ENCODE results near the gene MED14.

MED14 gene

DNA sequence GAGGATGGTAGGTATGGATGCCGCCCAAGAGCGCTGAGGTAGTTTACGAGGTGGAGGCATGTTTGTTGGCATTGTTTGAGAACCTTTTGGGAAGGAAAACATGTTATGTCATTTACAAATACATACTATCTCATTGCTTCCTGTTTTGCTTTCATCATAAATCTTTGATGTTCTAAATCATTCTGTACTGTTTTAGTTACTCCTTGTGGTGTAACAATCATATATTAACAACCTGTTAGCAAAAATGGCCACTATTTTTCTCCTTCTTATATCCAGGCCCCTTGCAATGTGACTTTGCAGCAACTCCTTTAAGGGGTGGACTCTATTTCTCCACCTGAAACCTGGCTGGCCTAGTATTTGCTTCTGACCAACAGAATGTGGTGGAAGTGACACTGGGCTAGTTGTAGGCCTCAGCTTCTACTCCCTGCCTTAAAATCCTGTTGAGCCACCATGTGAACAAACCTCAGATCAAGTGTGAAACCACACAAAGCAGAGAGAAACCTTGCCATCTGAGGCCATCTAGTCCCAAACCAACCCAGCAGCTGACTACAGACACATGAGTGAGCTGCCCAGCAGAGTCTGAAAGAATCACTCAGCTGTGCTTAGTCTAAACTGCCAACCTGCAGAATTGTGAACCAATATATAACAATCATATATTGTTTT, 72.1 kb downstream of the MED14 start:
- no peak for DNase-seq

DNA sequence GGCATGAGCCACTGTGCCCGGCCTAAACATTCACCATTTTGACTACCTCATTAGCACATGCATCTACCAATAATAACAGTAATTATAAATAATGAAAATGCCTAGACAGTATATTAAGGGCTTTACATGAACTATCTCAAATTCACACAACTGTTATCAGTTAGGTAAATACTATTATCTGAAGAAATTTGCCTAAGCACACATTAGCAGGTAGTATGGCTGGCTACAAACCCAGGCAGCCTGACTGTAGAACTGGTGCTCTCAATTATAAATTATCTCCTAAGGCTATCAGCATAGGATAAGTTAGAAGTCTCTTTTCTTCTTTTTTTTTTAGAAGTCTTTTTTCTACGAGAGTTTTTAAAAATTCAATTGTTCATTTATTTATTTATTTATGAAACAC, 73.9 kb downstream of the MED14 start:
- DNase-seq, result no peak

DNA sequence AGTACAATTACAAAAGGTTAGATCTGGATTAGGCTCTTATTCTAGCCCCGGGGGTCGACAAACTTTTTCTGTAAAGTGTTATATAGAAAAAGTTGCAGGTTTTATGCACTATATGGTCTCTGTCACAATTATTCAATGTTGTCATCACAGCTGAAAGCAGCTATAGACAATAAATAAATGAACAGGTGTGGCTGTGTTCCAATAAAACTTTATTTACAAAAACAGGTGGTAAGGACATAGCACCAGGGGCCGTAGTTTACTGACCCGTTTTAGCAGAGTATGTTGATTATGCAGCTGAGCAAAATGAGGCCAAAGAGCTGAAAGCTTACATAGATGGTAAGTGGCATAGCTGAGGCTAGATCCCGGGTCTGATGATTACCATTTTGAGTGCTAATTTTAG, 75.0 kb downstream of the MED14 start:
- no peak for DNase-seq

DNA sequence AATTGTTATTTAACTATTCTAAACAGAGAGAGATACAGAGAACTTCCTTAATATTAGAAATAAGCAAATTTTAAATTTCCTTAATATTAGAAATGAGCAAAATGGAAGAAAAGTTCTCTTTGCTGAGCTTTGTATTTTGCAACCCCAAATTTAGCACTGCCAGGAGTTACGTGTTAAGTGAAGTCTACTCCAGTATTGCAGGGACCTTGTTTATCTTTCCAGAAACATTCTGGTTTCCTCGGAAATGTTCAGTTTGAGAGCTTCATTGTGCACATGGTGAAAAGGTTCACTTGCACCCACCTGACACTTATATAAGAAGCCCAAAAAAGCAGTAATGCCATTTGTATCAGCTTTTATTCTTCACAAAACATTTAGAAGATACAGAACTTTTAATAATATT, 81.8 kb downstream of the MED14 start:
- no peak for DNase-seq

DNA sequence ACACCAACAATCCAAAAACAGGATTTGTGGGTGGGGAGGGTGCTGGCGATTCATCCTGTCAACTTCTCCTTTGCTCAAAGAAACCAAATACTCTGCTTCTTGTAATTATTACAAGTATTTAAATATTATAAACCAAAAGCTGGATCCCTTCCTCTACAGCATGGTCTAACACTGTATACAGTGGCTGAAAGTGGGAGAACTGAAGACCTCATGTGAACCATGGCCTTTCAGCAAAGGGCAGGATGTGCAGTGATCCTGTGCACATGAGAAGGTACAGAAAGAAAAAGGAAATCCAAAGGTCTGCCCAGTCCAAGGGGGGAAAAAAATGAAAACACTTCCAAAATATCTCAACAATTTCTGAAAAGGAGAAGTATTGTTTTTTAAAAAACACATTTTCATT, 82.7 kb downstream of the MED14 start:
- no peak for DNase-seq

DNA sequence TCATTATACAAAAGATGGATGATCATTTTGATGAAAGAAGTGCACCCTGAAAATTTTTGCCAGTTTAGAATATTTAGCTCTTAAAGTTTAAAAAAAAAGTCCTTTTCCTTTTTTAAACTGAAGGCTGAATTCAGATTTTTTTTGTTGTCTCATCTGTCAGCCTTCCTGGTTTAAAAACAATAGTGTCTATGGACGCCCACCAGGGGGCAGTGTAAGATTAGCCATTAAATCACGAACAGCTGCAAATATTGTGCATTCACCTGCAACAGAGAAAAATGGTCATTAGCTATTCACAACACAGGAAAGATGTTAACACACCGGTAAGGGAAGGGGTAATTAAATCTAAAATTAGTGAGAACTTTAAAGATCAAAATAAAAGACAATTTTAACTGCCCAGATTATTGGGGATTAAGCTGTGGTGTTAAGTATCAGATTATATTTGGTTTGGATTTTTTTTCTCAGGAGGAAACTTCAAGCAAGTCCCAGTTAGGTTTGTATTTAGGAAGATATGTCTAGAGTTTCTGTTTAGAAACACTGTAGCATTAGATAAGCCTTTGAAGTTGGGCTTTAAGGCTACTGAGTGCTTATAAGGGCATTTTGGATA, 83.6 kb downstream of the MED14 start:
- peak; percentile 62 to 81 (median 72) for DNase-seq

DNA sequence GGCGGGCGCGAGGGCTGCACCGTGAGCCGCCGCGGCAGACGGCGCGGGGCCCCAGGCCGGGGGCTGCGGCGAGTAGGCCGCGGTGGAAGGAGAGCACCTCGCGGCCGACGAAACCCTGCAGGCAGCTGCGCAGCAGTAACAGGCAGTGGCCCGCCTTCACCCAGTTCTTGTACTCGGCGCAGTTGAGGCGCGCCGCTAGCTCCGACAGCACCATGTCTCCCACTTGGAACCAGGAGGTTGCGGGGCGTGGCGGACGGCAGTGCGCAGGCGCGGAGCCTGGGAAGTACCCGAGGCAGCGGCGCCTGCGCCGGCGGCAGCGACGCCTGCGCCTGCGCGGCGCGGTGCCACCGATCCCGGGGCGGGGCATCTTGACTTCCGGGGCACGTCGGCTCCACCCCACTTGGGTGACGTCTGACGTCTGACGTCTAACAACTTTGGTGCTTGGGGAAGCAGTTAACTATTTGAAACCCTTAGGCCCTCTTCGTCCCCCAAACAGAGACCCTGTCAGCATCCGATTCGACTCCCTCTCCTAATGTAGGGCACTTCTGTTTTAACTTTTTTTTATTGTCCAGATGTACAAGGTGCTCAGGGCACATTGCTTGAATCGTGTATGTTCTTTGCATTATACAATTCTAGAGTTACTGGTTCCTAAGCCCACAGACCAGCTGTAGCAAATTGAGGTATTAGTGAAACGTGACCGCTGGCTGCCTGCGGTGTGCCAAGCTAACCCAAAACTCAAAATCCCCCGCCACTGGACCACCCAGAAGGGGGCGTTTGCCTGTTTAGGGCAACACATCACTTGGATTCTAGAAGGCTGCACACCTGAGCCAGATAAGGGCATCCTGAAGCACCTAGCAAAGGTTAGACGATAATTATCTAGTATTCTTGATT, 87.8 kb downstream of the MED14 start, which contains the start of gene CXorf38:
Gene CXorf38, minus strand, starts transcription at position 255 of the 891 bp plus-strand sequence. Its CDS starts 41 bp downstream, at position 214.
- DNase-seq, result peak; percentile 92 to 96 (median 94)

DNA sequence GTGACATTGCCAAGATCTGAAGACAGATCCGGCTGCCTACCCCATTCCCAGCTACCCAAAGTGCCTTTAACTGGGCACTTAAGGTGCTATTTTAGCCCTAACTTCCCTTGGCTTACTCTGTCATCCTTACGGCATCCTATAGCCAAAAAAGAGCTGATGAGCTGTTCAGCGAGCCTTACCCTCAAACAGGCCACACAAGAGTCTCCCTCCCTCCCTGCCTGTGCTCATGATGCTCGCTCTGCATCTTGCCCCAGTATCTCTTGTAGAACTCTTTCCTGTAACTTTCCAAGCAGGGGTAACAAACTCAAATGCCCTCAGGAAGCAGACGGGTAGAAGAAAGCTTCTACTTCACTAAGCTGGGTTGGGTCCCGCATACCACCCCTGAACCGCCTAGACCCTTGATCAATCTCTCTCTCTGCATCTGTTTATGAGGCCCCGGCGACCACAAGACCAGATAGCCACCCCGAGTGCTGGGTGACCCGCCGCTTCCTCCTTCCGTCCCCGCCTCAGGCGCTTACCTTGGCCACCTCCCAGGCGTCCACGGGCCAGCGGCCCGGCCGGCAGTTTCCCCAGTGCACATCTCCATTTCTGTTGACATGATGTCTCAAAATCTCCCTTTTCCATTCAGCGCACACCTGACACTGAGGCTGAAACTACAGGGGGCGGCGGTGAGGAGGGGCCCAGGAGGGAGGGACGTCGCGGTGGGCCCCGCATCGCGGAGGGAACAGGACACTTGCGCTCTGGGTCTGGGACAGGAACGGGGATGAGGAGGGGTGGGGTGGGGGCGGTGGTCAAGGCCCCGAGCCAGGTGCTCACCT, 88.6 kb downstream of the MED14 start:
- DNase-seq, result peak; percentile 26 to 56 (median 38)

DNA sequence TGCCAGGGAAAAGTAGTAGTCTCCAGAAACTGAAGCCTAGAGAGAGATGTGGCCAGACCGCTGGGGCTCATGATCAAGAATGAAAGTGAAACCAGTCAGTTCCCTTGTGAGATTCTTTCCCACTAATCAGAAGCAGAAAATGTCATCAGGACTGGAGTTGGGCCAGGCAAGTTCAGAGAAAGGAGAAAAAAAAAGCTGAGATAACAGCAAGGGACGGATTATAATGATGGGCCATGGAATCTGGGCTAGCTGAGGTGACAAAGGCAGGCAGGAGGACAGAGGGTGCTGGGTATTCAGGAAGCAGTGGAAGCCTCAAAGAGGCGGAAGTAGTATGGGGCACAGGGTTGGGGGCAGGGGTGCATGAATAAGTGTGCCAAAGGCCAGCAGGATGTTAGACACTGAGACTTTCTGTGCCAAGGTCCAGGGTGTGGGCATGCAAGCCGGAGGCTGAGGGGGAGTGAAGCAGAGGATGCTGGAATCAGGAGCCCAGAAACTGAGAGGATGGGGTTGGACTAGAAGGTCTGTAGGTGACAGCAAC, 90.5 kb downstream of the MED14 start:
- peak; percentile 68 to 81 (median 71) for DNase-seq

DNA sequence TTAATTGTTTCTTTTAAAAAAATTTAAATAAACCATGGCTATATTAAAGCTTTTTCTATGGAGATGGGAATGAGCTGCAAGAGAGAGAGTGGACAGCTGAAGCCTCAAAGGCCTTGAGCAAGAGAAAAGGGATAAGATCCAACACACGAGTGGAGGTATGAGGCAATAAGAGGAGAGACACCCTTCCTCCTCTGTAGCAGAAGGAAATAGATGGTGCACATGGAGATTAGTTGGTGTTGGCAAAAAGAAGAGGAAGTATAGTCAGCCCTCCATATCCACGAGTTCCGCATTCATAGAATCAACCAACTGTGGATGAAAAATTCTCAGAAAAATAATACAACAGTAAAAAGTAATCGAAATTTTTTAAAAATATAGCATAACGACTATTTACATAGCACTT, 91.2 kb downstream of the MED14 start:
- peak; percentile 69 to 85 (median 75) for DNase-seq

DNA sequence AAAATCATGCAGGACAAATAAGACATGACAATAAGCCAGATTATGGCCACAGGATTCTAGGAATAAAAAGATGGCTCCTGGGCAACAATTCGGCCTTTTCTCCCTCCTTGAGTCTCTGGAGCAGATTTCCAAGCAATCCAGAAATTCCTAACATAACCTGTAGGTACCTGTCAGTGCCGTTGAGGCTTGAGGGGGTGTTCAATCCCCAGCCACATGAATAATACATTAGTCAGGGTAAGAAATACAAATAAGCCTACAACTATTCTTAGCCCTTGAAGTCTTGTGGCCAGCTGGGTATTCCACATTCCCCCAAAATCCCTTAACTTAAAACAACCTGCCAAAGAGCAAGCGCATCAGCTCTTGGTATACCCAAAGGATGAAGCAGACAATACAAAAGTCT, 97.7 kb downstream of the MED14 start:
- DNase-seq, result no peak

DNA sequence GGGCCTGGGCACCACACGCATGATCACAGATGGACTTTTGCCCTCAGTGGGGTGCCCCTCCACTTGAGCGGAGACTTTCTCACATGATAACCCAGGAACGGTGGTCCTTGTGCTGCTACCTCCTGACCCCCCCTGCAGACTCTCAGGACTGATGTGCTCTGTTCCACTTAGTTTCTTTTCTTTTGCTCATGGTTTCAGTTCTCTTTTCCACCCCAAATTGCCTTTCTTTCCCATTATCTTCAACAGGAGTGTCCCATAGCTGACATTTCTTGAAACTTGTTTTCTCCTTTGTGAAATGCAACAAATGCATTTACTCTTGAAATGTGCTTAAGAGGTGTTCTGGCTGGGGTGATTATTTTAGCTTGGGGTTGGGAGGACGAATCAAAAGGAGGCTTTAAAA, 103.1 kb downstream of the MED14 start:
- no peak for DNase-seq

DNA sequence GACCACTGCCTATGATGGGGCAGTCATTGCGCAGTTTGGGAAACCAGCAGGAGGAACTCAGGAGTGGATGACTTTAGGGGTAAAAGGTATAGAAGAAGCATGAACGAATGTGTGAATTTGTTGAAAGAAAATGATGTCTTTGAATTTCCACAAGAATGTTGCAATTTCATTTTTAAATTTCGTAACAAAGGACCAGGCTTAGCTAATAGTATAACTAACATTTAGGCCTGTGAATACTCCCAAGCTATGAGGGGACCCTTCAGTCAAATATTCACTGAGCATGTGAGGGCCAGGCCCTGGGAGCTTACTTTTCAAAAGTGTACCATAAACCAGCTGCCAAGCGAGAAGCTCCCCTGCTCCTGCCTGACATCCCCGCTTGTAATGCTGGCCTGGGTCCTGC, 106.8 kb downstream of the MED14 start:
- peak in 1 of 3 donors; percentile 8 for DNase-seq

DNA sequence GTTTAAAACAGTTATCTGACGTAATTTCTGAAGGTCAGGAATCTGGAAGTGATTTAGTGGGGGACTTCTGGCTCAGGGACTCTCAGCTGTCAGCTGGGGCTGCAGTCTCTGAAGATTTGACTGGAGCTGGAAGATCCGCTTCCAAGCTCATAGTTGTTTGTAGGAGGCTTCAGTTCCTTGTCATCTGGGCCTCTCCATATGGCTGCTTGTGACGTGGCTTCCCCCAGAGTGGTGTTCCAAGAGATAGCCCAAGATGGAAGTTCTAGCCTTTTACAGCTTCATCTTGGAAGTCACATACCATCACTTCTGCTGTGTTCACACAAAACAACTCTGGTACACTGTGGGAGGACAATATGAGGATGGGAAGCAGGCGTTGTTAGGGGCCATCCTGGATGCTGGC, 110.0 kb downstream of the MED14 start:
- DNase-seq, result no peak

DNA sequence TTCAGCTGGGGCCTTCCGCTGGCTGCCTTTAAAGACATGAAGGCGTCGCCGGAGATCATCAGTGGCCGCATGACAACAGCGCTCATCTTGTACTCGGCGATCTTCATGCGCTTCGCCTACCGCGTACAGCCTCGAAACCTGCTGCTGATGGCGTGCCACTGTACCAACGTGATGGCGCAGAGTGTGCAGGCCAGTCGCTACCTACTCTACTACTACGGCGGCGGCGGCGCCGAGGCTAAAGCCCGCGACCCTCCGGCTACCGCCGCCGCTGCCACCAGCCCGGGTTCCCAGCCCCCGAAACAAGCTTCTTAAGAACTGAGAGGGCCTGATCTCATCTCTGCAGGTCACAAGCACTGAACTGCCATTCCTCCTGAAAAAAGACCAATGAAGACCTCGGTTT, 111.7 kb downstream of the MED14 start:
- DNase-seq, result no peak

DNA sequence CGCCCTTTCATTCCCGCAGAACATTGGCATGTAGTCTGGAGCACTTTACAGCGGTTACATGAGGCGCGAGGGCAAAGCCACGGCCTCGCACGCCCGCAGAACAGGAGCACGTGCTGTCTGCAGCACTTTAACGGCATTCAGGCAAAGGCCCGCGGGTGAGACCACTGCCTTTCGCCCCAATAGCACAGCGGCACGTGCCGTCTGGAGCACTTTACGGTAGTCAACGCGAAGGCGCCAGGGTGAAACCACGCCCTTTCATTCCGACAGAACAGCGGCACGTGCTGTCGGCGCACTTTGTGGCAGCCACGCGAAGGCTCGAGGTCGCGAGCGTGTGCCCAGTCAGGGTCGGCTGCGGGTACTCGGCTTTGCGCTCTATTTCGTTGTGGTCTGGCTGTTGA, 112.2 kb downstream of the MED14 start, which contains the start of gene MPC1L:
Gene MPC1L, plus strand, starts transcription at position 290 of the 398 bp plus-strand sequence. CDS start 138 bp downstream, outside the sequence.
- no peak for DNase-seq

DNA sequence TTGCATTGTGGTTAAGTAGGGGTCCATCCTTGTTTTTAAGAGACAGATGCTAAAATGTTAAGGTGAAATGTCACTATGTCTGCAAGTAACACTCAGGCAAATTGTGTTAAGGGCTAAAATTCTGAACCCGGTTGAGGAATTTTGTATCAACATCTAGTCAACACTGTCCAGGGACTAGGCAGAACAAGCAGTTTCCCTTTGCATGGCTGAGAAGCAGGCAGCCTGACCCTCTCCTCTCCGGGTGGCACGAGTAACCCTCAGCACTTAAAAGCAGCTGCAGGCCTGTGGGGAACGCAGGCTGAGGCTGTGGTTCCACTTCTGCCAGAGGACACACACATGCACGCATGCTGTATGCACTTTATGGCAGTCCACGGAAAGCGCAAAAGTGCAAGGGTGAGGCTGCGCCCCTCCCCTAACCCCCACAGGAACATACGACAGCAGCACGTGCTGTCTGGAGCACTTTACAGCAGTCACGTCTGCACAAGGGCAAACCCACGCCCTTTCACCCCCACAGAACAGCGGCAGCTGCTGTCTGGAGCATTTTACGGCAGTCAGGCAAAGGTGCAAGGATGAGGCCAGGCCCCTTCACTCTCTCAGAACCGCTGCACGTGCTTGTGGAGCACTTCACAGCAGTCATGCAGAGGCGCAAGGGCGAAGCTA, 112.7 kb downstream of the MED14 start:
- no peak for DNase-seq

DNA sequence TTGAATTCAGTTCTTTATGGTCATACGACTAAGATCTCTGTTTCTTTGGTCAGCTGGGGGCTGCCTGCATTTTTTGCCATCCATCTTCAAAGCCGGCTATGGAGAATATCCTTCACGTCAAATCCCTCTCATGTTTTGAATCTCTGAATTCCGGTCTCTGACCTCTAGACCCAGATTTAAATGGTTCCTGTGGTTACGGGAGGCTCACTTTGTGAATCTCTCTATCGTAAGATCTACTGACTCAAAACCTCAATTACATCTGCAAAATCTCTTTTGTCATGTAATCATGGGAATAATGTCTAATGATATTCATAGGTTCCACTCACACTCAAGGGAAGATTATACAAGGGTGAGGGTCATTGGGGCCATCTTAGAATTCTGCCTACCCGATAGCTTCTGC, 117.8 kb downstream of the MED14 start:
- no peak for DNase-seq

DNA sequence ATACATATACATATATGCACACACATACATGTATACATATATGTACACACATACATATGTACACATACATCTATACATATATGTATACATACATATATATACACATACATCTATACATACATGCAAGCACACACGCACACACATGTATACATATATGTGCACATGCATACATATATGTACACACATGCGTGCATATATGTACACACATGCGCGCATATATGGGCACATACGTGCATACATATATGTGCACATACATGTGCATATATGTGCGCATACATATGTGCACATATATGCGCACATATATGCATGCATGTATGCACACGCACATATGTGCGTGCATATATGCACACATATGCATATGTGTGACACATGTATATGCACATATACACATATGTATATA, 119.4 kb downstream of the MED14 start:
- no peak for DNase-seq

DNA sequence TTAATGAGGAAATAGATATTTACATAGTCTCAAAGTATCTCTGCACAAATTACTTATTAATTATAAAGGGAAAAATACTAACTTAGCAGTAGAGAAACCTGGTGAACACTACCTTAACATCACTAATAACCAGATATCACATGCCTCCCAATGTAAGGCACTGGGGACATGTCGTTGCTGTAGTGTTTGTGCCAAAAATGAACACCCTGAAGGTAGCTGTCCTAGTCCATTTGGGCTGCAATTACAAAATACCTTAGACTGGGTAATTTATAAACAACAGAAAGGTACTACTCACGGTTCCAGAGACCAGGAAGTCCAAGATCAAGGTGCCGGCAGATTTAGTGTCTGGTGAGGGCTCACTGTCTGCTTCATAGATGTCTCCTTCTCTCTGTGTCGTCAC, 122.8 kb downstream of the MED14 start:
- no peak for DNase-seq

DNA sequence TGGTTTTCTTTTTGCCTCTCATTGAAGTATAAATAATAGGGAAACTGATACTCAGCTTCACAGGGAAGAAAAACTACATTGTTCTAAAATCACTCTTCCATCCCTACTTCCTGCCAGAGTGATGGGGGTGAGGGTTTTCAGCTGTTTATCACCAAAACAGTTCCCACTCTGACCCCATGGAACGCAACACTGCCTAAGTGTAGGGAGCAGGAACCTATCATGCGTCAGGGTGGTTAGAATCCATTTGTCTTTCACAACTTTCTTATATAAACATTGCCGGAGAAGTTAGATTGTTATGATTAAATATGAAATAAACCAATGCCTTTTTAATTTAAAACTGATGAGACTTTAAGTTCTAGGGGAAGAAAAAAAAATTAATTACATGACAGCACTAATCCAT, 128.0 kb downstream of the MED14 start:
- DNase-seq, result no peak

DNA sequence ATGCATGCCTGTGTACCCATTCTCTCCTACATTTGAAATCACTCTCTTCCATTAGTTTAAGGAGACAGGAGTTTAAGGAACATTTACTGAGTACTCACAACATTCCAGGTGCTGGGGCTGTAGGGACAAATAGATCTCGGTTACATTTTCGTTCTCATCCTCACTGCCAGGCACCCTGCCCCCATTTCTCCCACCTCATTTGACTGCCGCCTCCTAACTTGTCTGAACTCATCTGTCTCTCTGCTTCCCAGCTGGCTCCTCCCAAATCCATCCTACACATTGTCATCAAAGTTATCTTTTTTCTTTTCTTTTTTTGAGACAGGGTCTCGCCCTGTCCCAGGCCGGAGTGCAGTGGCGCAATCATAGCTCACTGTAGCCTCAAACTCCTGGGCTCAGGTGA, 131.9 kb downstream of the MED14 start:
- DNase-seq, result no peak

Data from suppressor macrophage treated with lipopolysaccharide for 1 hour (primary cell).